ENCODE measurements around the gene ATG4B. TPM values are rescaled to one million over a fixed set of nuclear protein-coding genes. Genes with fewer than 3 reads are reported as not detected.

Gene ATG4B
- total and polyA plus RNA-seq, 2 of the 8 experiments (the other 6 are each of a cell fraction or from before 2014, with no cell fraction given) = 103 to 155 TPM

GRCh38 chr2:241721852-241722251, 84.4 kb downstream of the ATG4B start (continued):
- TF ChIP-seq RBBP5 (IDR thresholded peaks at IDR 0.05; ENCODE audit: borderline replicate concordance, low read depth, low read length) = no peak
- no peak for TF ChIP-seq ASH2L (IDR thresholded peaks at IDR 0.05; ENCODE audit: low read length)

Measured in H1 (cell line).